ENCODE measurements around the gene ZC3H11A.
"Not testable (repeated sequence)": the region's sequence is repeated elsewhere in the genome, so short reads cannot be mapped to it uniquely, and the experiment has no call there.

The ZC3H11A gene

DNA sequence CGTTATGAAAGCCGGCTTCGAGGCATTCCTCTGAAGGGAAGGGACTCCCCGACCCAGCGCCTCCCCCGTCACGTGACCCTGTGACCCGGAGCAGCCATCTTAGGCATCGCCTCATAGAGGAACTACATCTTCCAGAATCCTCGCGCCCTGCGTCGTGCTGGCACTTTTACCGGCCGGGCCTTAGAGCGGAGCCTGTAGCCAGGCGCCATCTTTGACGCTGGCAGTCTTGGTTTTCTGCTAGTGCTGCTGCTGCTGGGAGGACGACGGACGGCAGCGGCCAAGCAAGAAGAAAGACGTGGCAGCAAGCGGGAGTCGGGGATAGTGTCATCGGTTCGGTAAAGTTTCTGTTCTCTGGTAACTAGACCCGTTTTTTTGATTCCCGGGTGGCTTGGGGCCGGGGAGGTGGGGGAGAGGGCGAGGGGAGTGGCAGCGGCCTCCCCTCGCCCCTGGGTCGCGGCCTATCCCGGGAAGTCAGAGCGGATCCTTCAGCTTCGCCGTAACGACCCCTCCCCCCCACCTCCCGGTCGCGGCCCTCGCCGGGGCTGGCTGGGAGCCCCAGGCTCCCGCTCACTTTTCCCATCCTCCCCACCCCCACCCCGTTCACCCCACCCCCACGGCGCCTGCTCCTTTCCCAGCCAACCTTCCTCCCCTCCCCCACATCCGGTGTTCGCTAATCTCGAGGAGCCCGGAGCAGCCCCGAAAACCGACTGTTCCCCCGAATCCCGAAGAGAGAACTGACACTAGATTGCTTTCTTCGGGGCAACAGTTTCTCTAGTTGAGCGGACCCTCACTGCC lies at the start of gene ZC3H11A, which contains the start of gene ZBED6:
Gene ZC3H11A, plus strand, starts transcription at position 183 of the 795 bp plus-strand sequence. CDS start 21,448 bp downstream, outside the sequence.
Gene ZBED6, plus strand, starts transcription at position 183 of the 795 bp plus-strand sequence. CDS start 1,900 bp downstream, outside the sequence.
- DNase-seq (ENCODE audit: low read depth in 2 of 3, low spot score in 1 of 3) = peak; percentile 97 to 98 (median 97)

DNA sequence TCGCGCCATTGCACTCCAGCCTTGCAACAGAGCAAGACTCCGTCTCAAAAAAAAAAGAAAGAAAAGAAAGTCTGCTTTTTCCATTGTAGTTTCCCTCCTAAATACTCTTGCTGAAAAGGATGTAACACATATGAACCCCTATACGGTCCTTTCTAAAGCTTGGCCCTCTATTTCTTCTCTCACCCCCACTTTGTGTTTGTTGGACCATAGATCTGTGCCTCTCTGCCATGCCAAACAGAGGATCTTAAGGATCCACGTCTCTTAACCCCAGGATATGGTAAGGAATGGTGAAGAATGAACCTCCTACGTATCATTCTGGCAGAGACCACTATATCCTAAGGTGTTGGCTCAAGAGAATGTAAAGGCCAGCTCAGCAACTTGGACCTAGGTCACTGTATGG lies 49.1 kb upstream of the ZC3H11A start:
- DNase-seq (ENCODE audit: low read depth in 2 of 3, low spot score in 1 of 3) = no peak

DNA sequence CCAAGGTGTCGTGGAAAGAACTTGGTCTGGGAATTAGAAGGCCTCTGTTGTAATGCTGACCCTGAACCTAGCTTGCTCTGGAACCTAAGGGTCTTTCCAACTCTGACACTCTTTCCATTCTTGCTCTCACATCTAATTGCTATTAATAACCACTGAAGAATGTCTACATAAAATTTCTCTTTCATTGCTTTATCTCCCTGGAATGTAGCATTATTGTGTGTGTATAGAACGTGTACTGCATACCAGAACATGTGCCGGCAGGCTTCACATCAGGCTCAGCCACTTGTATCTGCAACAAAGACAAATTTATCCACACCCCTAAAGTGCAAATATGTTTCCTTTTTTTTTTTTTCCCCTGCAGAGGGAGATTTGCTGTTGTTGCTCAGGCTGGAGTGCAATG lies 44.4 kb upstream of the ZC3H11A start:
- DNase-seq (ENCODE audit: low read depth in 2 of 3, low spot score in 1 of 3) = no peak

DNA sequence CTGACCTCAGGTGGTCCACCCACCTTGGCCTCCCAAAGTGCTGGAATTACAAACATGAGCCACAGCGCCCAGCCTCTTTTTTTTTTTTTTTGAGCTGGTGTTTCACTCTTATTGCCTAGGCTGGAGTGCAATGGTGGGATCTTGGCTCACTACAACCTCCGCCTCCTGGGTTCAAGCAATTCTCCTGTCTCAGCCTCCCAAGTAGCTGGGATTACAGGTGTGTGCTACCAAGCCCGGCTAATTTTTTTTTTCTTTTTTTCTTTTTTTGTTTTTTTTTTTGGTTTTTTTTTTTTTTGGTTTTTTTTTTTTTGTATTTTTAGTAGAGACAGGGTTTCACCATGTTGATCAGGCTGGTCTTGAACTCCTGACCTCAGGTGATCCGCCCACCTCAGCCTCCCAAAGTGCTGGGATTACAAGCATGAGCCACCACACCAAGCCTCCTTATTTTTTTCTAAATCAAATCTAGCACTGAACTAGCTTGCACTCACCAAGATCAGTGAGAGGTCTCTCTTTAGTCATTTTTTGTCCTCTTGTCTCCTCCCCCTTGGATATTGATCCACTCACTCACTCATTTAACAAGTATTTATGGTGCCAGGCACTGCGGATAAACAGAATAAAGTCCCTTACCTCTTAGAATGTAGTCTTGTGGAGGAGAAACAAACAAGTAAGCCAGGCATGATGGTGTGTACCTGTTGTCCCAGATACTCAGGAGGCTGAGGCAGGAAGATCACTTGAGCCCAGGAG lies 43.6 kb upstream of the ZC3H11A start:
- not testable (repeated sequence) for DNase-seq (ENCODE audit: low read depth in 2 of 3, low spot score in 1 of 3)

GRCh38 chr1:203754455-203754864 lies 41.0 kb upstream of the ZC3H11A start:
- DNase-seq (ENCODE audit: low read depth in 2 of 3, low spot score in 1 of 3) = no peak

DNA sequence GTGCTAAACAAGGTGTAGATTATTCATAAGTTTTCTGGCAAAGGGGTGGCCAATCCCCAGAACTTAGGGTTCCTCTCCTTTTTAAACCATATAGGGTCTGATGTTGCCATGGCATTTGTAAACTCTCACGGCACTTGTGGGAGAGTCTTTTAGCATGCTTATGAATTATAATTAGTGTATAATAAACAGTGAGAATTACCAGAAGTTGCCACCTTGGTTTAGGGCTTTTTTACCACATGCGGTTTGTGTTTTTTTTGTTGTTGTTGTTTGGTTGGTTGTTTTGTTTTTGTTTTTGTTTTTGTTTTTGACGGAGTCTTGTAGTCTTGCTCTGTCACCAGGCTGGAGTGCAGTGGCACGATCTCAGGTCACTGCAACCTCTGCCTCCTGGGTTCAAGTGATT lies 39.4 kb upstream of the ZC3H11A start:
- no peak for DNase-seq (ENCODE audit: low read depth in 2 of 3, low spot score in 1 of 3)

DNA sequence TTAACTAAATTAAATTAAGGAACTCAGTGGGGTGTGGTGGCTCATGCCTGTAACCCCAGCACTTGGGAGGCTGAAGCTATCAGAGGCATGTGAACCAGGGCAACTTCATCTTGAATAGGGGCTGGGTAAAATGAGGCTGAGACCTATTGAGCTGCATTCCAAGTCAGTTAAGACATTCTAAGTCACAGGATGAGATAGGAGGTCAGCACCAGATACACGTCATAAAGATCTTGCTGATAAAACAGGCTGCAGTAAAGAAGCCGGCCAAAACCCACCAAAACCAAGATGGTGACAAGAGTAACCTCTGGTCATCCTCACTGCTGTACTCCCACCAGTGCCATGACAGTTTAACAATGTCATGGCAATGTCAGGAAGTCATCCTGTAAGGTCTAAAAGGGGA lies 36.7 kb upstream of the ZC3H11A start:
- not testable (repeated sequence) for DNase-seq (ENCODE audit: low read depth in 2 of 3, low spot score in 1 of 3)

- no peak for DNase-seq (ENCODE audit: low read depth in 2 of 3, low spot score in 1 of 3)
Observed at GRCh38 chr1:203760506-203760905, 34.9 kb upstream of the ZC3H11A start.

DNA sequence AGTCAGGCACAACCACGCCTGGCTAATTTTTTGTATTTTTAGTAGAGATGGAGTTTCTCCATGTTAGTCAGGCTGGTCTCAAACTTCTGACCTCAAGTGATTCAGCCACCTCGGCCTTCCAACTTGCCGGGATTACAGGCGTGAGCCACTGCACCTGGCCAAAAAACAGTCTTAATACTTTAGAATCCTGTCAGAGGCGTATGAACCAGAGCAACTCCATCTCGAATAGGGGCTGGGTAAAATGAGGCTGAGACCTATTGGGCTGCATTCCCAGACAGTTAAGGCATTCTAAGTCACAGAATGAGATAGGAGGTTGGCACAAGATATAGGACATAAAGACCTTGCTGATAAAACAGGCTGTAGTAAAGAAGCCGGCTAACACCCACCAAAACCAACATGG lies 33.5 kb upstream of the ZC3H11A start:
- DNase-seq (ENCODE audit: low read depth in 2 of 3, low spot score in 1 of 3) = not testable (repeated sequence)

GRCh38 chr1:203763505-203763904 lies 31.9 kb upstream of the ZC3H11A start:
- DNase-seq (ENCODE audit: low read depth in 2 of 3, low spot score in 1 of 3) = no peak

DNA sequence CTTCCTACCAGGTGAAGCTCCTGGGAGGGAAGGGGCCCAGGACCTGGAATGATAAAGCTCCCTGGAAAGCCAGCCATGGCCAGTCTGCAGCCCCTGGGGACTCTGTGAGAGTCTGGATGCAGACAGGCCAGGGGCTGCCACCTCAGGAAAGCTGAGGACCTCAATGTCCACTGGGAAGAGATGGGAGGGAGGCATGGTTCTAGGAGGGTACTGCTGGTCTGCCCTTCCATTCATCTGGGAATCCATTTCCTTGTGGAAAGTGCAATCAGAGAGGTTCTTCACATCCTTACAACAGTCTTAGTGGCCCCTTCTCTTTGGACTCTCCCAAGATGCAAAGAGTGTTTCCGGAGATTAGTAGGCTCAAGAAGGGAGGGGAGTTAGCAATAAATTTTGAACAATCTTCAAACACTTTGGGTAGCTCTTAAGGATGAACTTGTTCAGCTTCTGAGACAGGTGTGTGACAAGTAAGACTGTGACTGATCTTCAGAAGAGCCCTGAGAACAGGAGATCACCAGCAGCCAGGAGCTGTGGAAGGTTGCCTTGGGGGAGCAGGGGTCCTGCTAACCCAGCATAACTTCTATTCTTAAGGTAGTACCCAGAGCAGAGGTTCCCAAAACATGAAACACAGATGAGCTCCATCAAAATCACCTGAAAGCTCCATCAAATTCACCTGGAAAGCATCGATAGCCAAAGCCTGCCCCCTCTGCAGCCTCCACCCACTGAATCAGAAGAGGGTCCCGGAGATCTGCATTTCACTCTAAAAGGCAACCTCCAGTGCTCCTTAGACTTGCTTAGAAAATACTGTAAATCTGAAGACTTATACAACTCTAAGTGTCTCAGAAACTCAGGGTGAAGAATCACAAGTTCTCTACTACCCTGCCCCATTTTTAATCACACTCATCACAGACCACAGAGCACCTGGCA lies 31.1 kb upstream of the ZC3H11A start:
- no peak for DNase-seq (ENCODE audit: low read depth in 2 of 3, low spot score in 1 of 3)

DNA sequence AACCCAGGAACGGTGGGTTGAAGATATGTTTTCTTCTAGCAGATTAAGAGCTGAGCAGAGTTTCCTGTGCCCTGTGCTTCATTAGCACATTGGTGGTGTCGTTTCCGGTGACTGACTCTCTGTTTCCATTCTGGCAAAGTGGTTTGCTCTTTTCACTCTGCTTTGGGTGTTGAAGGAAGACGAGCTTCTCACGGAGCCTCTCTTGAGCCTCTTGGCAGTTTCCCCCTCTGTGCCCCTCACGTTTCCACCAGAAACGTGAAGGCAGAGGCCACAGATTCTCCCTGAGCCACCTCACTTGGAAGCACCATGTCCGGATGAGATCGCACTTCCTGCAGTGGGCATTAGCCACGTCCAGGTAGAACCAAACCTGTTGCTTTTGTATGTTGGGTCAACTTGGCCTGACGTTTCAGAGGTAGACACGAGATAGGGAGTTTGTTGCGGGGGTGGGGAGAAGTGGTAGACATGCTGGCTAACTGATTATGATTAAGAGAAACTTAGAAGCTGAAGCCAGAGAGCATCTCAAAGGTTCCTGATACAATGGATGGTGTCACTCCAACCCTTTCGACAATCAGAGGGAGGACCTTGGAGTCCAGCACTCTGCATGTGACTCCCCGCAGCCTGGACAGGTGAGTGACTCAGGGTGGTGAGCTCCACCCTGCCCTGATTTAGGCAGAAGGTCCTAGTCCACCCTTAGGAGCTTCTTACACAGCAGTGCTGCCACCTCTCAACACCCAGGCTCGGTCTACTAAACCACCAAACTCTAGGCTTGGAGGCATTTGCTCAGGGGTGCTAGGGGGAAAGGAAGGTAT lies 30.2 kb upstream of the ZC3H11A start, which contains the start of gene LAX1:
Gene LAX1, plus strand, starts transcription at position 155 of the 809 bp plus-strand sequence. Its CDS starts 383 bp downstream, at position 538.
- DNase-seq (ENCODE audit: low read depth in 2 of 3, low spot score in 1 of 3) = peak; percentile 63 to 77 (median 70)

- DNase-seq (ENCODE audit: low read depth in 2 of 3, low spot score in 1 of 3) = no peak
Observed at GRCh38 chr1:203768256-203768655, 27.2 kb upstream of the ZC3H11A start.

DNA sequence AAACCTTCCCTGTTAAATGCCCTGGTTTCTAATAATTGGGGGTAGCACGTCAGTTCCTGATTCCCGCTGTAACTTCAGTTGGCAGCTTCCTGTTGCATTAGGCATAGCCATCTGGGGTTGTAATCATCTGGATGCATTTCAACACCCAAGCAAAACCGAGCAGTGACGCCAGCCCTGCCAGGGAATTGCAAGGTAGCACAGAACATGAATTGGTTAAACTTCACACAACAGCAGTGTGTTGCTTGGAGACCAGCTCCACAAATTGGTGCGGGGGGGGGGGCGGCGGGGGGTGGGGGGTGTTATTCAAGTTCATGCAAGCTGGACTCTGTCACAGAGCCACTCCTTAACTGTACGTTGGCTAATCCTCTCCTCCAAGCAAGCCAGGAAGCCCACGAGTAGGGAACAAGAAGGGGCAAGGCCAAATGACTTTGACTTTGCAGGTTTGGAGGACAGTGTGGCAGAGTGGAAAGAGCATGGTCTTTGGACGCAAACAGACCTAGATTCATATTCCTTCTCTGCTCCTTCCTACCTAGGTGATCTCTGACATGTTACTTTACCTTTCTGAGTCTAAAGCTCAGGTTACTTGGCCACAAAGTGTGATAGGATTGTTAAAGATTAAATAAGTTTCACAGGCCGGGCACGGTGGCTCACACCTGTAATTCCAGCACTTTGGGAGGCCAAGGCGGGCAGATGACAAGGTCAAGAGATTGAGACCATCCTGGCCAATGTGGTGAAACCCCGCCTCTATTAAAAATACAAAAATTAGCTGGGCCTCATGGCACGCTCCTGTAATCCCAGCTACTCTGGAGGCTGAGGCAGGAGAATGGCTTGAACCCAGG lies 25.7 kb upstream of the ZC3H11A start:
- DNase-seq (ENCODE audit: low read depth in 2 of 3, low spot score in 1 of 3) = no peak

GRCh38 chr1:203771901-203772301 lies 23.5 kb upstream of the ZC3H11A start:
- DNase-seq (ENCODE audit: low read depth in 2 of 3, low spot score in 1 of 3) = no peak

GRCh38 chr1:203772836-203773235 lies 22.6 kb upstream of the ZC3H11A start:
- no peak for DNase-seq (ENCODE audit: low read depth in 2 of 3, low spot score in 1 of 3)

DNA sequence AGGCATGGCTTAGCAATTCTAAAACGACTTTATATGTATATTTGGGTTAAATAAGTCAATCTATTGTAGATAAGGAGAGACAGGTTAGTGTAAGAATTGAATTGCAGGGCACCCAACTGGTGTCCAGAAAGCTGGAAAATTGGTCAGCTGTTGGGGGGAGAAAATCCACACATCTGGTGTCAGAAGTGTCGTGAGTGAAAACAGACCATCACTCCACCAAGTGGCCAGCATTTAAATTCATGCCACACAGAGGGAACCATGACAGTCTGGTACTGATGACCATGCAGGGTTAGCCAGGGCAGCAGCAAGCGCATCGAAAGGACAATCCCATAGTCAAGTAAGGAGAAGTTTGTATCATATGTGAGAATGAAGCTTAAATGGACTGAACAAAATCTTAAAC lies 18.8 kb upstream of the ZC3H11A start:
- no peak for DNase-seq (ENCODE audit: low read depth in 2 of 3, low spot score in 1 of 3)

- no peak for DNase-seq (ENCODE audit: low read depth in 2 of 3, low spot score in 1 of 3)
Observed at GRCh38 chr1:203777596-203777995, 17.8 kb upstream of the ZC3H11A start.

DNA sequence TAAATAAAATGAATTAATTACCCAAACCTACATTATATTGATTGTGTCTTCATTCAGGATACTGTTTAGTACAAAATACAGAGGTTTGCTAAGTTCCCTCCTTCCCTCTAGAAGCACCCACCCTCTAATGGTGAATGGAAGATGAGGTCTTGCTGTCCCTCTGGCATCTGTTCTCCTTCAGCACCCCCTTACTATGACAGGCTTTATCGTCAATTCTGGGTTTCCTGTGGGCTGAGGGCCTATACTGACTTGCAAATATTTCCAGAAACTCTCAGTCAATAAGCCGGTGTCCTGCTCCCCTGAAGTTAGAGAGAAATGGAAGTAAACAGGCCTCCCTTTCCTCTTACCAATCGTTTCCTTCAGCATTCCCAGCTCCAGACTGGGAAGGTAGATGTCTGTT lies 17.3 kb upstream of the ZC3H11A start:
- DNase-seq (ENCODE audit: low read depth in 2 of 3, low spot score in 1 of 3) = no peak
